D721Med (cell line): ENCODE measurements around the gene ADGRE3.

Experiments
- DNase-seq: peaks from one replicate; pipeline ENCODE4 v3.0.0; 2011; ENCODE audit warnings: low spot score; ENCODE audit not compliant: insufficient read length
- FAIRE-seq: peaks from 2 replicates; lab custom pipeline; 2011; peaks lifted over from hg19 to GRCh38; lab: Jason Lieb, UNC
- TF ChIP-seq, protein P1 (sequence below): IDR thresholded peaks from 2 replicates; pipeline ENCODE4 v1.5.1; 2012; ENCODE audit warnings: mild to moderate bottlenecking, control low read depth; ENCODE audit not compliant: insufficient read depth; ENCODE audit errors: missing control alignments

ADGRE3 gene, protein sequence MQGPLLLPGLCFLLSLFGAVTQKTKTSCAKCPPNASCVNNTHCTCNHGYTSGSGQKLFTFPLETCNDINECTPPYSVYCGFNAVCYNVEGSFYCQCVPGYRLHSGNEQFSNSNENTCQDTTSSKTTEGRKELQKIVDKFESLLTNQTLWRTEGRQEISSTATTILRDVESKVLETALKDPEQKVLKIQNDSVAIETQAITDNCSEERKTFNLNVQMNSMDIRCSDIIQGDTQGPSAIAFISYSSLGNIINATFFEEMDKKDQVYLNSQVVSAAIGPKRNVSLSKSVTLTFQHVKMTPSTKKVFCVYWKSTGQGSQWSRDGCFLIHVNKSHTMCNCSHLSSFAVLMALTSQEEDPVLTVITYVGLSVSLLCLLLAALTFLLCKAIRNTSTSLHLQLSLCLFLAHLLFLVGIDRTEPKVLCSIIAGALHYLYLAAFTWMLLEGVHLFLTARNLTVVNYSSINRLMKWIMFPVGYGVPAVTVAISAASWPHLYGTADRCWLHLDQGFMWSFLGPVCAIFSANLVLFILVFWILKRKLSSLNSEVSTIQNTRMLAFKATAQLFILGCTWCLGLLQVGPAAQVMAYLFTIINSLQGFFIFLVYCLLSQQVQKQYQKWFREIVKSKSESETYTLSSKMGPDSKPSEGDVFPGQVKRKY

DNA sequence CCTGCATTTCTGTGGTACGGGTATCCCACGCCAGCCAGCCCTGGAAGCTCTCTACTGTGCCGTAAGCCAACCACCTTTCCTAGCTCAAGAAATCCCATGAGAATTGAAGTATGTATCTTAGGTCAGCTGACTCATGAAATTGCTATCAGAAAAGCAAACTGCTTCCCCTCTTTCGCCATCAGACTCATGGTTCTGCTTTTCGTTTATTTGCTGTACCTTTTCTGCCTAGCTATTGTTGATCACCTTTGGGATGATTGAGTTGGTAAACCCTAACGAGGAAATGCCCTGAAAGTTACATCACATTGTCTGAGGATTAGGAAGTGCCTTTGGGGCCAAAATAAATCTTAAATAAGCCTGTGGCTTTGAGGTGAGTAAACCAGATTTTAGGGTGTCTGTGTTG lies at the start of gene ADGRE3:
TSS of gene ADGRE3 (minus strand) at position 81 of the 400 bp plus-strand sequence. CDS start at position 7, 74 bp downstream.
- no peak for FAIRE-seq
- TF ChIP-seq, protein P1, sequence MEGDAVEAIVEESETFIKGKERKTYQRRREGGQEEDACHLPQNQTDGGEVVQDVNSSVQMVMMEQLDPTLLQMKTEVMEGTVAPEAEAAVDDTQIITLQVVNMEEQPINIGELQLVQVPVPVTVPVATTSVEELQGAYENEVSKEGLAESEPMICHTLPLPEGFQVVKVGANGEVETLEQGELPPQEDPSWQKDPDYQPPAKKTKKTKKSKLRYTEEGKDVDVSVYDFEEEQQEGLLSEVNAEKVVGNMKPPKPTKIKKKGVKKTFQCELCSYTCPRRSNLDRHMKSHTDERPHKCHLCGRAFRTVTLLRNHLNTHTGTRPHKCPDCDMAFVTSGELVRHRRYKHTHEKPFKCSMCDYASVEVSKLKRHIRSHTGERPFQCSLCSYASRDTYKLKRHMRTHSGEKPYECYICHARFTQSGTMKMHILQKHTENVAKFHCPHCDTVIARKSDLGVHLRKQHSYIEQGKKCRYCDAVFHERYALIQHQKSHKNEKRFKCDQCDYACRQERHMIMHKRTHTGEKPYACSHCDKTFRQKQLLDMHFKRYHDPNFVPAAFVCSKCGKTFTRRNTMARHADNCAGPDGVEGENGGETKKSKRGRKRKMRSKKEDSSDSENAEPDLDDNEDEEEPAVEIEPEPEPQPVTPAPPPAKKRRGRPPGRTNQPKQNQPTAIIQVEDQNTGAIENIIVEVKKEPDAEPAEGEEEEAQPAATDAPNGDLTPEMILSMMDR = no peak
- no peak for DNase-seq

DNA sequence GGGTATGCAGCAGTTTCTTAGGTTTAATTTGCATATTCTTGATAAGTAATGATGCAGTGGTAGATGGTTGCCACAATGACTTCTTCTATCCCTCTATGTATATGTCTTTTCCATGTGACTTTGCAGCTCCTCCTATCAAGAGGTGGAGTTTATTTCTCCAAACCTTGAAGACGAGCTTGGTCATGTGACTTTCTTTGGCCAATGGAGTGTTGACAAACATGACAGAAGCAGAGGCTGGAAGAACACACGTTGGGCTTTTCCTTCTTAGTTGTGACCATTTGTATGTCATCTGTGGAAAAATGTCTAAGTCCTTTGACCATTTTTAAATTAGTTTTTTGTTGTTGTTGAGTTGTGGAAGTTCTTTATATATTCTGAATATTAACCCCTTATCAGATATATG lies 47.5 kb upstream of the ADGRE3 start:
- no peak for DNase-seq
- FAIRE-seq = no peak
- TF ChIP-seq, protein P1 = no peak

DNA sequence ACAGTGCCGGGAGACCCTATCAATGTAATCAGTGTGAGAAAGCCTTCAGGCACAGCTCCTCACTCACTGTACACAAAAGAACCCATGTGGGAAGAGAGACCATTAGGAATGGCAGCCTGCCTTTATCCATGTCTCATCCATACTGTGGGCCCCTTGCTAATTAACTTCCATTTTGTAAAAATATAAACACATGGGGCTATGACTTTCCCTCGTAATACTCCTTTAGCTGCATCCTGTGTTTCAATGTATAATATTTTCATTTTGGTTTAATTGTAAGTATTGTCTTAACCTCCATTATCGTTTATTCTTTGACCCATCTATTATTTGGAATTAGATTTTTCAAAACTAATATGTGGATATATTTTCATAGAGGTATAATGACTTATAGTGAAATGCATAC lies 44.5 kb upstream of the ADGRE3 start:
- DNase-seq = no peak
- TF ChIP-seq, protein P1 = no peak
- no peak for FAIRE-seq

DNA sequence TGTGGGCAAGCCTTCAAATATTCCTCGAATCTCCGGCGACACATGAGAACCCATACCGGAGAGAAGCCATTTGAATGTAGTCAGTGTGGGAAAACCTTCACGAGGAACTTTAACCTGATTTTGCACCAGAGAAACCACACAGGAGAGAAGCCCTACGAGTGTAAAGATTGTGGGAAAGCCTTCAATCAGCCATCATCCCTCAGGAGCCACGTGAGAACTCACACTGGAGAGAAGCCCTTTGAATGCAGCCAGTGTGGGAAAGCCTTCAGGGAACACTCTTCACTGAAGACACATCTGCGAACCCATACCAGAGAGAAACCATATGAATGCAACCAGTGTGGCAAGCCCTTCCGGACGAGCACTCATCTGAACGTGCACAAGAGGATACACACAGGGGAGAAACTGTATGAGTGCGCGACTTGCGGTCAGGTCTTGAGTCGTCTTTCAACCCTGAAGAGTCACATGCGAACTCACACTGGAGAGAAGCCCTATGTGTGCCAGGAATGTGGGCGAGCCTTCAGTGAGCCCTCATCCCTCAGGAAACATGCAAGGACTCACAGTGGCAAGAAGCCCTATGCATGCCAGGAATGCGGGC lies 44.0 kb upstream of the ADGRE3 start:
- TF ChIP-seq, protein P1 = no peak
- no peak for DNase-seq
- FAIRE-seq = no peak

DNA sequence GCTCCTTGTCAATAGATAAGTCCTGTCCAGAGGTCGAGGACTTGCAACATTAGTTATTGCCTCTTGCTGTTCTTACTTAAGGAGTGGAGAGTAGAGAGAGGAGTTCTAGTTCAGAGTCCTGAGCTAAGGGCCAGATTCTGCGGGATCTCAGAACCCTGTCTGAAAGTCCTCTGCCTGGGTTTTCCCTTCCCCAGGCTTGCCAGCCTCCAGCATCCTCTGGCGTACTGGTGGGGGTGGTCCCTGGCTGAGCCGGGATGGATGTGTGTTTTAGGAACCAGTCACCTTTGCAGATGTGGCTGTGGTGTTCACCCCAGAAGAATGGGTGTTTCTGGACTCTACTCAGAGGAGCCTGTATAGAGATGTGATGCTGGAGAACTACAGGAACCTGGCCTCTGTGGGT lies 41.2 kb upstream of the ADGRE3 start:
- no peak for DNase-seq
- no peak for FAIRE-seq
- TF ChIP-seq, protein P1 = no peak

DNA sequence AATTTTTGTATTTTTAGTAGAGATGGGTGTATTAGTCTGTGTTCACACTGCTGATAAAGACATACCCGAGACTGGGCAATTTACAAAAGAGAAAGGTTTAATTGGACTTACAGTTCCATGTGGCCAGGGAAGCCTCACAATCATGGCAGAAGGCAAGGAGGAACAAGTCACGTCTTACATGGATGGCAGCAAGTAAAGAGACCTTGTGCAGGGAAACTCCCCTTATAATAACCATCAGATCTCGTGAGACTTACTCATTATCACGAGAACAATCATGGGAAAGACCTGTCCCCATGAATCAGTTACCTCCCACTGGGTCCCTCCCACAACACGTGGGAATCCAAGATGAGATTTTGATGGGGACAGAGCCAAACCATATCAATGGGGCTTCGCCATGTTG lies 29.8 kb upstream of the ADGRE3 start:
- FAIRE-seq = no peak
- DNase-seq = no peak
- TF ChIP-seq, protein P1 = no peak
